LNCAP (cell line): Measurements from ENCODE around the gene LARP4B.

ENCODE experiments used
- TF ChIP-seq, protein P1 (sequence below): fragments of 450-650 bp; IDR thresholded peaks from 2 replicates; pipeline ENCODE4 v1.5.1; 2017; ENCODE audit warnings: mild to moderate bottlenecking

Gene LARP4B

DNA sequence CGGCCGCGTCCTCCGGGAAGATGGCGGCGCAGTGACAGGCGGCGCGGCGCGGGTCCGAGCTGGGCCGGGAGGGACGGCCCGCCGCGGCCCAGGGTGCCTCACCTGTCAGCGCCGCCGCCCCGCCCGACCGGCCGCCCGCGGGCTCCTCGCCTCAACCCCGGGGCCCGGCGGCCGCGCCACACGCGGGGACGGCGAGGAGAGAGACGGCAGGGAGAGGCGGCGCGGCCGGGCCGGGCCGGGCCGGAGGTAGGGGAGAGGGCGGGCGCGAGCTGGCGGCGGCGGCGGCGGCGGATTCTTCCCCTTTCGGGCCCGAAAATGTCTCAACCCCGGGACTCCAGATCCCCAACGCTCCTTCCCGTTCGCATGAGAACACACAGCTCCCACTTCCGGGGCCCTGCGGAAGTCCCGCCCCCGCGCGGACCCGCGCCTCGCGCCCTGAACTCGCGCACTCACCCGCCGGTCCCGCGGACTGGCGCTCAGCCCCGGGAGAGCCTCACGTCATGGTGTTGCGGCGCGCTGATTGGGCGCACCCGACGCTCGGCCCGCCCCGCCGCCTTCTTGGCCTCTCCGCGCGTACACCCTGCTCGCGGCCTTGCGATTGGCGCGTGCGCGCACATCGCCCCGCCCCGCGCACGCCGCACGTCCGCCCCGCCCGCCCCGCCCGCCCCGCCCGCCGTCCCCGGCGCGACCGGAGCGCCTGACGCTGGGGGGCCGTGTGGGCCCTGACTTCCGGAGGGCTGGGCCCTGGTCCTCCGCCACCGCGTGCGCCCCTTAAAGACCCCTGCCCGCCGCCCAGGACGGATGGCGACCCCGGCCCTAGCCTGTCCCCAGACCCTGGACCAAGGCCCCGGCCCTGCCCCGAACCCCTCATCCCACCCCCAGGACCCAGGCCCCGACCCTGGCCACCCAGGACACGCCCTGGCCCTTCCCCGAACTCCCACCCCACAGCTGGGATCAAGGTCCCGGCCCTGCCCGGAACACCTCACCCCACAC, at the start of gene LARP4B:
Gene LARP4B, minus strand, starts transcription at position 380 of the 993 bp plus-strand sequence. CDS start 45,984 bp downstream, outside the sequence.
- TF ChIP-seq, protein P1, sequence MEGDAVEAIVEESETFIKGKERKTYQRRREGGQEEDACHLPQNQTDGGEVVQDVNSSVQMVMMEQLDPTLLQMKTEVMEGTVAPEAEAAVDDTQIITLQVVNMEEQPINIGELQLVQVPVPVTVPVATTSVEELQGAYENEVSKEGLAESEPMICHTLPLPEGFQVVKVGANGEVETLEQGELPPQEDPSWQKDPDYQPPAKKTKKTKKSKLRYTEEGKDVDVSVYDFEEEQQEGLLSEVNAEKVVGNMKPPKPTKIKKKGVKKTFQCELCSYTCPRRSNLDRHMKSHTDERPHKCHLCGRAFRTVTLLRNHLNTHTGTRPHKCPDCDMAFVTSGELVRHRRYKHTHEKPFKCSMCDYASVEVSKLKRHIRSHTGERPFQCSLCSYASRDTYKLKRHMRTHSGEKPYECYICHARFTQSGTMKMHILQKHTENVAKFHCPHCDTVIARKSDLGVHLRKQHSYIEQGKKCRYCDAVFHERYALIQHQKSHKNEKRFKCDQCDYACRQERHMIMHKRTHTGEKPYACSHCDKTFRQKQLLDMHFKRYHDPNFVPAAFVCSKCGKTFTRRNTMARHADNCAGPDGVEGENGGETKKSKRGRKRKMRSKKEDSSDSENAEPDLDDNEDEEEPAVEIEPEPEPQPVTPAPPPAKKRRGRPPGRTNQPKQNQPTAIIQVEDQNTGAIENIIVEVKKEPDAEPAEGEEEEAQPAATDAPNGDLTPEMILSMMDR: no peak

DNA sequence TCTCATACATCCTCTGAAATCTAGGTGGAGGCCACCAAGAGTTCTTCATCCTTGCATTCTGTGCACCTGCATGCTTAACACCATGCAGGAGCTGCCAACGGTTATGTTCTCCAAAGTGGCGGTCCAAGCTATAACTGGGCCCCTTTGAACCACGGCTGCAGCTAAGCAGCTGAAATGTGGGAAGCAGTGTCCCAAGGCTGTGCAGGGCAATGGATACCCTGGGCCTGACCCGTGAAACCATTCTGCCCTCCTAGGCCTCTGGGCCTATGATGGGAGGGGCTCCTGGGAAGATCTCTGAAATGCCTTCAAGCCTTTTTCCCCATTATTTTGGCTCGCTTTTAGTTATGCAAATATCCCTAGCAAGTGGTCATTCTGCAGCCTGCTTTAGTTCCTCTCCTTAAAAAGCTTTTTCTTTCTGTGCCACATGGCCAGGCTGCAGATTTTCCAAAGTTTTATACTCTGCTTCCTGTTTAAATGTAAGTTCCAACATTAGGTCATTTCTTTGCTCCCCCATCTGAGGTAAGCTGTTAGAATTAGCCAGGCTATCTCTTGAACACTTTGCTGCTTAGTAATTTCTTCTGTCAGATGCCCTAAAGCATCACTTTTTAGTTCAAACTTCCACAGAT, 49.1 kb upstream of the LARP4B start:
- TF ChIP-seq, protein P1: no peak

DNA sequence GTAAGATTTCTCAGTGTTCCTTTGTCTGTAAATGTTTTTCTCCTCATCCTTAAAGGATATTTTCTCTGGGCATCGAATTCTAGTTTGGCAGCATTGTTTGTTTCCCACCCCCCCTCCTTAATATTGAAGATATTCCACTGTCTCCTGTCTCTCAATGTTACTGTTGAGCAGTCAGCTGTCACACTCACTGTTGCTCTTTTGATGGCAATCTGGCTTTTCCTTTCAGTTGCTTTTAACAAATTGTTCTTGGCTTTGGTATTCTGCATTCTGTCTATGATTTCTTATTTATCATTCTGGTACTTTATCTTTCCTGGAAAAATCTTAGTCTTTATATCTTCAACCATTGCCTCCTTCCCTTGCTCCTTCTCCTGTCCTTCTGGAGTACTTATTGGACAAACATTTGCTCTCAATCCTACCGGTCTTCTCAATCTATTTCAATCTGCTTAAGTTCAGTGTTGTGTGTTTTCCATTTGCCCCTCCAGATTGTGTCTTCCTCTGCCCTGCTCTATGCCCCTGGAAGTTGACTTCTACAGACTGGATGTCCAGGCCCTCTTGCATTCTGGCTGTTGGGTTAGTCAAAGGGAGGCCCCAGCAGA, 47.4 kb upstream of the LARP4B start:
- TF ChIP-seq, protein P1: no peak

DNA sequence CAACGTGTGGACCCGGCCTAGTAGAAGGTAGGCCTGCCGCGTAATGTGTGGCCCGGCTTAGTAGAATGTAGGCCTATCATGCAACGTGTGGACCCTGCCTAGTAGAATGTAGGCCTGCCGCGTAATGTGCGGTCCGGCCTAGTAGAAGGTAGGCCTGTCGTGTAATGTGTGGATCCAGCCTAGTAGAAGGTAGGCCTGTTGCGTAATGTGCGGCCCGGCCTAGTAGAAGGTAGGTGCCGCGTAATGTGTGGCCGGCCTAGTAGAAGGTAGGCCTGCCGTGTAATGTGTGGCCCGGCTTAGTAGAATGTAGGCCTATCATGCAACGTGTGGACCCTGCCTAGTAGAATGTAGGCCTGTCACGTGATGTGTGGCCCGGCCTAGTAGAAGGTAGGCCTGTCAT, 44.8 kb upstream of the LARP4B start:
- TF ChIP-seq, protein P1: no peak

DNA sequence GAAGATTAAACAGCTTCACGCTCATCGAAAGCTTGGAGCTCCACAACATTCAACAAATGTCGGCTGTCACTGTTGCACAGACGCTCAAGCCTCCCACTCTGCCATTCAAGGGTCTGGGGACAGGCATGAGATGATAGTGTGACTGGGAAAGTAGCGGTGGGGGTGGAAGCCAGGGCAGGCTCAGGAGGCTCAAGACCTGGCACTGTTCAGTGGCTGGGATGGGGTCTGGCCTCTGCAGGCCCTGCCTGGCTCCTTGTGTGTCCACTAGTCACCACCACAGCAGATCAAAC, 43.2 kb upstream of the LARP4B start:
- TF ChIP-seq, protein P1: no peak

DNA sequence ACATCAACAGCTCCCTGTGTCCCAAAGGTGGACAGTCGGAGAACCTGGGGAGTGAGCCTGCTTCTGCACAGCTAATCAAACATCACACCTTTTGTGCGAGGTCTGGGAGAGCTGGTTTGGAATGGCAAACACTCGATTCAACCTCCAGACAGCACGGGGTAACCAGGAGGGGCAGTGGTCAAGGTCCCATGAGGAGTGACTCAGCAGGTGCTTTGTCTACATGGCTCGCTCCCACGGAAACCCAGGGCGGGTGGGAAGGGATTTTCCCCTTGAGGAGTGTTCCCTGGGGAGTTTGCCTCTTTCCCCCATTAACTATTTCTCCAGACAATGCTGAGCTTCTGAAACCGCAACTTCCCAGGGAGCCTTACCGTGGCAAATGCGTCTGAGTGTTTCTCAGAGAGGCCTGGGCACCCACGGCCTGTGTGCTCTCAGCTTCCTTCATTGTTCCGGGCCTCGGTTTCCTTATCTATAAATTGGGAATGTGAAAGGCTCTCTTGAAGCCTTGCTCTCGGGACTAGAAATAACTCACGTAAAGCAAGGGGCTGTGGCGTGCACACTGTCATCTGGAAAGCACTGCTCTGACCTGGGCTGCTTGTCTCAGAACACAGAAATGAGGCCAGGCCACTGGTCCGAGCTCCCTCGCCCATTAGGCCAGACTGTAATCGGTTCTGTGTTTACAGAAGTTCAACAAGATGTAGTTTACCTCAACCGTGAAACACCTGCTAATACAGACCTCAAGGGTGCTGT, 42.7 kb upstream of the LARP4B start:
- TF ChIP-seq, protein P1: no peak

DNA sequence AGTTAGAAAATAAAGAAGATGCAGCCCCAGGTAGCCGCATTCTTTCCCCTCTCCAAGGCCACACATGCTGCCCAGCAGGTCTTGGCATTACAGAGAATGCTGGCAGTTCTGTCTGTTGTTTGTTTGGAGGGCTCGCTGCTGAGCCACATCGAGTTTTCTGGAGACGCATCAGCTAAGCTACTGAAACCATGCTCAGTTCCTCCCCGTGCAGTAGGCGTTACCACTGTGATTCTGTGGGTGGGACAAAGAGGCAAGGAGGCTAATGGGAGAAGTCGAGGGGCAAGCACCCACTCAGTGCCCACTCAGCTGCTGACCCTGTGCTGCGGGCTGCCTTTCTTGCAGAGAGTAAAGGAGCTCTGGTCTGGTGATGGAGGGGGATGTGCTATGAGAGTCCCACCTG, 41.3 kb upstream of the LARP4B start:
- TF ChIP-seq, protein P1: no peak
